ENCODE results near the gene LOXHD1. TPM values are rescaled to one million over a fixed set of nuclear protein-coding genes. Genes with fewer than 3 reads are reported as not detected.

The LOXHD1 gene
- total RNA-seq, 1 donor from 2014 or later, result not detected

DNA sequence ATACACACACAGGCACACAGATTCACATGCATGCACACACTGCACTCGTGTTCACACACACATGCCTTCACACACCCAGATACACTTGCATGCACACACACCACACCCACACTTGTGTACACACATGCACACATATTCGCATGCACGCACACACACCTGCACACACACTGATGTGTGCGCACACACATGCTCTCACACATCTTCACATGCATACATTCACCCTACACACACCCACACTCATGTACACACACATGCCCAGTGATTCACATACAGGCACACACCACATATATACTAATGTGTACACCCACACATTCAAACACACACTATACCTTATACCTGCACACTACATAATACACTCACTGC, 181.6 kb downstream of the LOXHD1 start:
- H3K4me3 ChIP-seq, result no peak overlapping the region
- no peak overlapping the region for H3K27ac ChIP-seq
- H3K9me3 ChIP-seq, result no peaks in the 10 kb centered on the region
- H3K27me3 ChIP-seq, result no peaks in the 10 kb centered on the region
- intact Hi-C loops (cut with DNase I), result no loop called here
- DNase-seq (ENCODE audit: extremely low spot score in 2 of 2), result no peak
- H3K4me1 ChIP-seq, result no peaks in the 10 kb centered on the region
- no peak for TF ChIP-seq POLR2AphosphoS5 (IDR thresholded peaks at IDR 0.05; ENCODE audit: insufficient read depth in 1 of 2, low read depth in 1 of 2)
- no peak for TF ChIP-seq CTCF (IDR thresholded peaks at IDR 0.05)
- no peak for TF ChIP-seq POLR2A (IDR thresholded peaks at IDR 0.05)
- H3K36me3 ChIP-seq, result no peaks in the 10 kb centered on the region

GRCh38 chr18:46474487-46475389, 182.3 kb downstream of the LOXHD1 start:
- Histone ChIP-seq H3K27ac (no peak overlapping the region), H3K27me3 (no peaks in the 10 kb centered on the region), H3K9me3 (no peaks in the 10 kb centered on the region), H3K4me3 (no peak overlapping the region), H3K36me3 (no peaks in the 10 kb centered on the region), H3K4me1 (no peaks in the 10 kb centered on the region)
- no peak for TF ChIP-seq POLR2A (IDR thresholded peaks at IDR 0.05)
- no peak for TF ChIP-seq CTCF (IDR thresholded peaks at IDR 0.05)
- TF ChIP-seq POLR2AphosphoS5 (IDR thresholded peaks at IDR 0.05; ENCODE audit: insufficient read depth in 1 of 2, low read depth in 1 of 2), result no peak
- intact Hi-C loops (cut with DNase I), result no loop called here
- DNase-seq (ENCODE audit: extremely low spot score in 2 of 2), result no peak

DNA sequence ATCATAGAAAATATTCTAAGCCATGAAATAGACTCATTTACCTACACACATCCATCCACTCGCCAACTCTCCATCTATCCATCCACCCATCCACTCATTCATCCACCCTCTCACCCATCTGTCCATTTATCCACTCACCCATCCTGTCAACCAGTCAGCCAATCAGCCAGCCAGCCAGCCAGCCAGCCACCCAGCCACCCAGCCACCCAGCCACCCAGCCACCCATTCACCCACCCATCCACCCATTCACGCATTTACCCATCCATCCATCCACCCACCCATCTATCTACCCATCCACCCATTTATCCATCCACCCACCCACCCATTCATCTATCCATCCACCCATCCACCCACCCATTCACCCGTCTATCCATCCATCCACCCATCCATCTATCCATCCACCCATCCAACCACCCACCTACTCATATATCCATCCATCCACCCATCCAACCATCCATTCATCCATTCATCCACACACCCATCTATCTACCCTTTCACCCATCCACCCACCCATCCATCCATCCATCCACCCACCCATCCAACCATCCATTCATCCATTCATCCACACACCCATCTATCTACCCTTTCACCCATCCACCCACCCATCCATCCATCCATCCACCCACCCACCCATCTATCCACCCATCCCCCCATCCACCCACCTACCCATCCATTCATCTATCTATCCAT, 185.1 kb downstream of the LOXHD1 start:
- H3K4me3 ChIP-seq, result no peak overlapping the region
- no peaks in the 10 kb centered on the region for H3K9me3 ChIP-seq
- no peaks in the 10 kb centered on the region for H3K27me3 ChIP-seq
- intact Hi-C loops (cut with DNase I), result no loop called here
- H3K36me3 ChIP-seq, result no peaks in the 10 kb centered on the region
- DNase-seq (ENCODE audit: extremely low spot score in 2 of 2), result no peak
- TF ChIP-seq POLR2A (IDR thresholded peaks at IDR 0.05) (no peak), POLR2AphosphoS5 (IDR thresholded peaks at IDR 0.05; ENCODE audit: insufficient read depth in 1 of 2, low read depth in 1 of 2) (no peak), CTCF (IDR thresholded peaks at IDR 0.05) (no peak)
- no peak overlapping the region for H3K27ac ChIP-seq
- peaks cover 9% of the 10 kb centered on the region for H3K4me1 ChIP-seq

GRCh38 chr18:46470714-46471113, 186.3 kb downstream of the LOXHD1 start:
- H3K9me3 ChIP-seq, result no peaks in the 10 kb centered on the region
- no peak overlapping the region for H3K4me3 ChIP-seq
- H3K36me3 ChIP-seq, result no peaks in the 10 kb centered on the region
- DNase-seq (ENCODE audit: extremely low spot score in 2 of 2), result no peak
- no peaks in the 10 kb centered on the region for H3K27me3 ChIP-seq
- intact Hi-C loops (cut with DNase I), result no loop called here
- no peak for TF ChIP-seq CTCF (IDR thresholded peaks at IDR 0.05)
- no peak for TF ChIP-seq POLR2A (IDR thresholded peaks at IDR 0.05)
- no peak for TF ChIP-seq POLR2AphosphoS5 (IDR thresholded peaks at IDR 0.05; ENCODE audit: insufficient read depth in 1 of 2, low read depth in 1 of 2)
- no peak overlapping the region for H3K27ac ChIP-seq
- peaks cover 9% of the 10 kb centered on the region for H3K4me1 ChIP-seq

Measured in vagina (tissue), 2 donors.